Iris pigment epithelial cell (primary cell): ENCODE measurements around the gene AFF3.
A peak's percentile ranks its signal among the peaks of the same experiment; 100 is the strongest.
"Not testable (repeated sequence)": the region's sequence is repeated elsewhere in the genome, so short reads cannot be mapped to it uniquely, and the experiment has no call there.

Source experiments
- DNase-seq: peaks from one replicate; pipeline ENCODE4 v3.0.0-alpha.2; 2011; ENCODE audit warnings: low read depth

The AFF3 gene

DNA sequence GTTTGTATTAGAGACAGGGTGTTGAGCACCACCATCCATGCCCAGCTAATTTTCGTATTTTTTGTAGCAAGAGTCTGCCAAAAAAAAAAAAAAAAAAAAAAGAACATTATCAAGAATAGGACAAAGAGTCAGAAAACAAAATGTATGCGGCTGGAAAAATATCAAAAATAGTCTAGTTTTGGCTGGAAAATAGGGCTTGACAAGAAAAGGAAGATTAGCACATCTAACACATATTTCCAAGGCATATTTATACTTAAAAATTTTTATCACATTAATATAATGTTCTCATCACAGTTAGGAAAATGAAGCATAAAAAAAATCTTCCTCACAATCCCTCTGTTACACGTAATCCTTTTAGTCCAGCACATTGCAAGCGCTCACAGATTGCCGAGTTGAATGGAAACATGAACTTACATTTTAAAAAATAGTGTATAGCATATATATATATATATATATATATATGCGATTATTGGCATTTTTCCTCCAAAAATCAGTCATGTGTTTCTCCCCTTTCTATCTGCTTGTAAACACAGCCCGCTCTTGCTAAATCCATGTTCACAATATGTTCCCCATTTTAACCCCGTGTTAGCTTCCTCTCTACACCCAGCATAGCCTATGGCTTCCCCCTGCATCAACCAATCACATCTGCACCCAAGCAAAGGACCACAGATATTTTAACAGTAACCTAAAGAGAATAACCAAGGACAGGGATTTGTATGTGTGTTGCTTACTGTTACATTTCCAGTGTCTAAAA is 183.0 kb downstream of the AFF3 start:
- DNase-seq = no peak

DNA sequence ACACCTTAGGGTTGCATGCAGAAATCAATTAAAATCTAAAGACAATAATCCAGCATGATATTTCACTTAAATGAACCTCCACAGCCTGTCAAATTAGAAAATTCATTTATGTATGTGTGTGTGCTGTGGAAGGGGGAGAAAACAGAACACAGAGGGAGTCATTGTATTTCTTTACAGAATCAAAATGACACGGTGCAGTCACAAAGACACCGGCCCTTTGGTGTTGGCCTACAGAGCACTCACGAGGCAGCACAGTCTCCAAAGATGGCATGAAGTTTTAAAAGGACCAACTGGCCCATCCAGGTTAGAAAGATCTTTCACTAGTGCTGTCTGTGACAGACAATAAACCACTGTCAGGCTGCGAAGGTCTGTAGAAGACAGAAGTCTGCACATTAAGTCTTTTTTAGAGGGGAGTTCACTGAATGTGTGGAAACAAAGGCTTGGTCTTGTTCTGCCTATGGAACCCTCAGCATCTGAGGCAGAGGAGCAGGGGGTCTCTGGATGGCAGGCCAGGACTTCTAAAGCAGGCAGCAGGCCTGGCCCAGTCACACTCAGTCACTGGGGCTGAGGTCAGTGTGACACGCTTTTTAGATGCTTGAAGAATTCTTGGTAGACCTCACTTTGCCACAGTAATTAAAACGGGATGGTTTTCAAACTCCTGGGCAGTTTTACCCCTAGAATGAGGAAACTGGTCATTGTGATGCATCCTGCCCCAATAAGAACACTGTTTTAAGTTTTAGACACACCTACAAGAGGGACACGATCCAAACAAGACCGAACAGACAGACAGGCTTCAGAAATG is 184.9 kb downstream of the AFF3 start:
- DNase-seq = no peak

DNA sequence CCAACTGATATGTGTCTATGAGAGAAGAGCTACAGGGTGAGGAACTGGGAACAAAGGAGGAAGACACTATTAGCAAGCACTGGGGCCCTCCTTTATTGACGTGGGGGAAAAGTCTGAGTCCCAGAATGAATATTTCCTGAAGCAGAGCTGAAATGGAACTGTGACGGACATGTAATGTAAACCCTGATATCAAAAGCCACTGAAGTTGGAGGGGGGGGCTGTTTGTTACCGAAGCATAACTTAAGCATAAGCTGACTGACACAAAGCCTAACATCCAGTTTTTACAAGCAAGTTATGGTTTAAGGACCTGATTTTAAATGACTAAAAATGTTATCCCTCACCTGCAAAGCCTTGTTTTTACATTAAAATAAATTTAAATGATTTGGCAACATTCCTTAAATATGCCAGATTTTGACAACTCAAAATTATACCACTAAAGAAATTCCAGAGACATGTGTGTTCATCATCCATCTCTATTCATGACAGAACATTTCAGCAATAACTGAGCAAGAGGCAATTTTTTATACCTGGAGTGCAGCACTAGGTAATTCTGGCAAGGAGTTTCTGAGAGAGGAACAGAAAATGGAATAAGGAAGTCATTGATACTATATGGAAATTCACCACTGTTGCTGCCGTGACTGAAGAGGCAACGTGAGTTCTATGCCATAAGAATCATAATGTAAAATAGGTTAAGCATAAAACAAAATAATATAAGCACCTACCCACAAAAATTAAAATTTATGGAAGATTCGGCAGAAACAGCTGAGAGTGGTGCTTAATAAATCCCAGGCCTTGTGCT is 186.0 kb downstream of the AFF3 start:
- no peak for DNase-seq

DNA sequence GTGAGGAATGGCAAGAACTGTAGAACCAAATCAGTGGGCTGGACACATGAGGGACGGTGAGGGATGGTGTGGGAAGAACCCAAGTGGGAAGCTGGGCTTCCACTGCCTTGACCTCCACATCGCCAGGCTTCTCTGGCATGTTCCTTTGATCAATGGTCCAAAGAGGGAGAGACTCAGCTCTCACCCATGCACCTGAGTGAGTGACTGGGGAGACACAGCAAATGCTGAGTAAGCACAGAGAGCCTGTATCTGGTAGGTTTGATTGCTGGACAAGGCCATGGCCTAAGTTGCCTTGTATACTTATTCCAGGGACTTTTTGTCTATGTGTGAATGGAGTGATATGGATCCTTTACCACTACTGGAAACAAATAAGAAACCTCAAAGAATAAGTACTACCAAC is 188.6 kb downstream of the AFF3 start:
- no peak for DNase-seq

GRCh38 chr2:99949963-99950362 is 192.4 kb downstream of the AFF3 start:
- DNase-seq = no peak

DNA sequence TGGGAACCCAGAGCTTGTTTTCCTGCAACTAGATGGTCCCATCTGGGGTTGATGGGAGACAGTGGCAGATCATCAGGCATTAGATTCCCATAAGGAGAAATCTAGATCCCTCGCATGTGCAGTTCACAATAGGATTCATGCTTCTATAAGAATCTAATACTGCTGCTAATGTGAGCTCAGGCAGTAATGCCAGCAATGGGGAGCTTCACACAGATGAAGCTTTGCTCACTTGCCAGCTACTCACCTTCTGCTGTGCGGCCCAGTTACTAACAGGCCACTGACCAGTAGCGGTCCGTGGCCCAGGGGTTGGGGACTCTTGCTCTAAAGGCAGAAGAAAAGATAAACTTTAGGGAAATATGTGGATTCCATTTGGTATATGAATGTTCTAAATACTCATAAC is 192.9 kb downstream of the AFF3 start:
- no peak for DNase-seq

DNA sequence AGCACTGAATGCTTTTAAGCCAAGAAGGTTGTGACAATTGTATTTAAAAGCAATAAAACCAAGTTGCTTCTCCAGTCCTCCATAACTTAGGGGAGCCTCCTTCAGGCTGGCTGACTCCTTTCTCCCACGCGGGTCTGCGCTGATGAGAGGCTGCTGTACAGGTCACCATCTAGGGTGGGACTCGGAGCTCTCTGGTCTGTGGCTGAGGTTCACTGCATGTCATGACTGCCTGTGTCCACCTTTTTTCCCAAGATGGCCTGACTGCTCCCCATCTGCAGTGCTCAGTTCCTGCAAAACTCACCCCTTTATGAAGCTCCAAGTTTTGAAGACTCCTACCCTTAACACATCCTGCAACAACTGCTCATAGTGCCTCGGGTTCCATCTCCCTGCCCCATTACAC is 194.4 kb downstream of the AFF3 start:
- DNase-seq = no peak

- not testable (repeated sequence) for DNase-seq
Observed at GRCh38 chr2:99947366-99947765, 195.0 kb downstream of the AFF3 start.

DNA sequence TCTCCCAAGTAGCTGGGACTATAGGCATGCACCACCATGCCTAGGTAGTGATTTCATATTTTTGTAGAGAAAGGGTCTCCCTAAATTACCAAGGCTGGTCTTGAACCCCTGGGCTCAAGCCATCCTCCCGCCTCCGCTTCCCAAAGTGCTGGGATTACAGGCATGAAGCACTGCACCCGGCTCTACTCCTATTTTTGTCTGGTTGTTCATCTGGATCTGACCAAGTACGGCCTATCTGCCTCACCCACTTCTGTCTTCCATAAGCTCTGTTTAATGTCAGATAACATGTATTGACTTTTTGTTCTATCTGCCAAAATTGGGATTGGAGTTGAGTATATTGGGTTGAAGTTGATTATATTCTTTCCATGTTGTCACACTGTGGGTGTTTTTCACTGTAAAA is 198.4 kb downstream of the AFF3 start:
- no peak for DNase-seq

- DNase-seq = no peak
Observed at GRCh38 chr2:99942561-99943347, 199.6 kb downstream of the AFF3 start.

GRCh38 chr2:99940963-99941362 is 201.4 kb downstream of the AFF3 start:
- DNase-seq = peak; percentile 37

DNA sequence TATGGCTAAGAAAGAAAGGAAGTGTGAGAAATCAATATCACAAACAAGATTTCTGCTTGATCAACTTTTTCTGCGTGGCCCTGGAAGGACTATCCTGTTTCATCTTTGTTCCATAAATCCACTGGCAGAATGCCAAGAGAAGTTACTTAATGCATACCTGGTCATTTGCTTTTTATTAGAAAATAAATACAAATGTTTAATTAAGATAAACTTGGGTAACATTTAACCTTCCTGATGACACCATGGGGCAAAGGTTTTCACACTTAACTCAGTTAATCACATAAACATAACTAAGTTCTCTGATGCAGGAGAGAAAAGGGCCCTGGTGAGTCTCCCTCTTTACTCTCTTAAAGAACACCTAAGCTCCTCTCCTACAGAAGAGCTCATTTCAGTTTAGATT is 203.3 kb downstream of the AFF3 start:
- DNase-seq = no peak

- no peak for DNase-seq
Observed at GRCh38 chr2:99938250-99938649, 204.1 kb downstream of the AFF3 start.

DNA sequence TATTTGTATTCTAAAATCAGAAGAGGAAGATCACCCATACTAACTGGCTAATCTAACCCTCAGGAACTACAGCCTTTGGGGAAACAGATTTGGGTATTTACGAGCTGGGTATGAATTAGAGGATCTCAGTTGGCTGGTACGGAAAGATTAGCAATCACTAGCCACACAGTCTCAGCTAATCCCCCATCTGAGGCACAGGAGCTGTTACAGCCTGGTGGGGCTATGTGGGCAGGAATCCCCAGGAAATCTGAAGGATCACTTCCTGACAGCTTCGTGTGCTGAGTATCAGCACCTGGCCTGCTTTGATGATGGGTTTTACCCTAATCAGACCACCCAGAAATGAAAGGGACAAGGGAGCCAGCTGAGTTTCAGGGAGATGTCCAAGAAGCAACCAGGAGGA is 206.3 kb downstream of the AFF3 start:
- DNase-seq = no peak

DNA sequence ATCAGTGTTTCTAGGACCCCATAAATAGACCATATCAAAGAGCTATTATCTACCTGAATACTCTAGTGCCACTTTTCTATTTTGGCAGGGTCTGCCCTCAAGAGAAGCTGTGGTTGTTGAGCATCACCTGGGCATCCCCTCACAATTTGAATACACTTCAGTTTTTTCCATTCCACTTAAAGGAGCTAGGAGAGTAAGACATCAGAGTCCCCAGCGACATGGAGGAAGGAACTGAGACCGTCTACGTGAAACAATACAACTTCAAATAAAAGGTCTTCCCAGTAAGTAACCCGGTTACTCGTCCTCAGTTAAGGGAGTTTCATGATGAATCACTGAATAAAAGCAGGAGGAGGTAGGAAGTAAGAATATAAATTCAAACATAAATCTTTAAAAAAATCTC is 206.7 kb downstream of the AFF3 start:
- DNase-seq = no peak

DNA sequence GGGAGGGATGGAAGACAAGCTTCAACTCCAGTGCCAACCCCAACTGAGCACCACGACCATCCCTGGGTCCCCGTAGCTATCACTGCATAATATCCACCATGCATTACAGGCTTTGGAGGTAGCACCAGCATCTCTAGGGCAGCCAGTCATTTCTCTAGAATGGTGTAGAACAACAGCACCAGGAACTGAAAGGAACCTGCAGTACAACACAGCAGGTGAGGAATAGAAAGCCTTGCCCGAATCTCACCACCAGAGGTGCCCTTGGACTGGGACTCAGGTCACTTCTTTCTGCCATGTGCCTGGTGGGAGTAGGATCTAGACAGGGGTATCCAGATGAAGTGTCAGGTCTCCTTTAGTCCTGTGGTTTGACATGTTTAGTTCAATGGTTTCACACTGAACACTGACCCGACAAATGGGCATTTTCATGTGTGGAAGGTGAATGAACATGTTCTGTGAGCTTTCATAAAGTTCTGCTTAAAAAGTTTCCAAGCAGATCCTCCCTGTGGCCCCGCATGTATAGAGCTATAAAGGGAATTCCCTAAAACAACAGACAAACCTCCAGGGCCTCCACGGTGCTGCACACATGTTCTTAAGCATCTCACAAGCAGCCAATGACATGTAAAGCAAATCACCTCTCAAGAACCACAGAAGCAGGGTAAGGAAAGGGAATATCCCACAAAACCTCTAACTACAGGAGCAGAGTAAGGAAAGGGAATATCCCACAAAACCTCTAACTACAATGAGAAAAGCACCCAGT is 208.3 kb downstream of the AFF3 start:
- no peak for DNase-seq

GRCh38 chr2:99933491-99933890 is 208.9 kb downstream of the AFF3 start:
- DNase-seq = not testable (repeated sequence)

DNA sequence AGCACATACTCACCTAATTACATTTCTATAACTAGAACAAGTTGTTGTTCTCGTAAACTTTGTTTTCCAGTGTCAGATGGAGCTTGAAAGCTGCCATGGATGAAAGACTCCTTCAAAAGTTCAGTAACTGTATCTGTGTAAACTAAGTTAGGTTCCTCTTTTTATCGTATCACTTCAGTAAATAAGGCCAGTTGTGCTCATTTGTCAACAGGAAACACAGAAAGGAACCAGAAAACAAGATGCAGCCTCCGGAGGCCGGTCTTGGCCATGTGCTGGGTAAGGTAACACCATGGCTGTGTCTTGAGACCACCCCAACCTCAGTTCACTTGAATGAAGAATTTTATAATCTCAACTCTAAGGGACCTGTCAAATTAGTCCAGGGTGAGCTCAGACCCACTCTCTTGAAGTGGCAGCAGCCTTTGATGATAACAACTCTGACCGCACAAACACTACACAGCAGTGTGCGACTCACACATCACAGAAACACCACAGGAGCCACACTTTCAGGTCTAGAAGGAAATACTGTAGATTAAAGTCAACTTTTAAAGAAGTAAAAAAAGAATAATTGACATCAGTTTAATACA is 213.8 kb downstream of the AFF3 start:
- DNase-seq = no peak

DNA sequence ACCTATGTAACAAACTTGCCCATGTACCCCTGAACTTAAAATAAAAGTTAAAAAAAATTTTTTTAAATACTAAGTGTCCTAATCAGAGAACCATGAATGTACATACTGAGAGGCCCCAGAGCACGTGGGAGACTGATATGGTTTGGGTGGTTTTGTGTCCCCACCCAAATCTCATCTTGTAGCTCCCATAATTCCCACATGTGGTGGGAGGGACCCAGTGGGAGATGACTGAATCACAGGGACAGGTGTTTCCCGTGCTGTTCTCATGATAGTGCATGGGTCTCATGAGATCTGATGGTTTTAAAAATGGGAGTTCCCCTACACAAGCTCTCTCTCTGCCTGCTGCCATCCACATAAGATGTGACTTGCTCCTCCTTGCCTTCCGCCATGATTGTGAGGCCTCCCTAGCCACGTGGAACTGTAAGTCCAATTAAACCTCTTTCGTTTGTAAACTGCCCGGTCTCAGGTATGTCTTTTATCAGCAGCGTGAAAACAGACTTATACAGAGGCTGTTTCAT is 214.6 kb downstream of the AFF3 start:
- DNase-seq = not testable (repeated sequence)

- DNase-seq = peak; percentile 22
Observed at GRCh38 chr2:99926986-99927385, 215.4 kb downstream of the AFF3 start.

- no peak for DNase-seq
Observed at GRCh38 chr2:99925960-99926359, 216.4 kb downstream of the AFF3 start.
